CD4-positive, alpha-beta T cell (primary cell): ENCODE results near the gene MBD5. TPM values are rescaled to one million over a fixed set of nuclear protein-coding genes. Genes with fewer than 3 reads are reported as not detected.

Source experiments
- ATAC-seq: fragments of 200-7000 bp; cut with Tn5 transposase; one replicate; pipeline ENCODE4 v1.10.0; 2022; ENCODE audit warnings: mild to moderate bottlenecking; ENCODE audit not compliant: poor library complexity
- CTCF ChIA-PET: fragments of 350-600 bp; sonication (Branson Sonifier 250); formaldehyde crosslinking; loops from one replicate; lab custom pipeline; 2021; ENCODE audit warnings: antibody characterized with exemption, inconsistent platforms; lab: Charles Lee
- POLR2A ChIA-PET: fragments of 350-600 bp; sonication (Branson Sonifier 250); formaldehyde crosslinking; loops from one replicate; lab custom pipeline; 2021; ENCODE audit warnings: antibody characterized with exemption, inconsistent platforms; lab: Charles Lee
- DNase-seq, 14 experiments: peaks; one replicate each; pipeline ENCODE4 v3.0.0-alpha.2; 2013 to 2020; ENCODE audit warnings: mixed read lengths in 2 of 14
- H3K27ac ChIP-seq, 2 donors: one replicate each; pipeline versions ENCODE4 v1.5.1 to v1.7.0; 2013; ENCODE audit warnings: low read length in 2 of 2, low read depth in 1 of 2, mild to moderate bottlenecking in 1 of 2
- H3K27me3 ChIP-seq, 2 experiments: 1 replicate in 1 of 2; 2 replicates in 1 of 2; pipeline versions ENCODE4 v1.6.1 to v1.7.0; 2013; ENCODE audit warnings: low read length in 2 of 2, control low read depth in 1 of 2, mild to moderate bottlenecking in 1 of 2, moderate library complexity in 1 of 2; ENCODE audit not compliant: insufficient read depth in 2 of 2, control insufficient read depth in 1 of 2
- H3K36me3 ChIP-seq: one replicate; pipeline ENCODE4 v1.6.1; 2013; ENCODE audit warnings: low read length, control low read depth; ENCODE audit not compliant: insufficient read depth
- H3K4me1 ChIP-seq: one replicate; pipeline ENCODE4 v1.6.1; 2013; ENCODE audit warnings: low read length, control low read depth; ENCODE audit not compliant: insufficient read depth
- H3K4me3 ChIP-seq: one replicate; pipeline ENCODE4 v1.5.1; 2013; ENCODE audit warnings: mild to moderate bottlenecking, low read length, moderate library complexity
- H3K9me3 ChIP-seq, 2 experiments: 1 replicate in 1 of 2; 2 replicates in 1 of 2; pipeline versions ENCODE4 v1.6.1 to v1.7.0; 2013; ENCODE audit warnings: low read length in 2 of 2, mild to moderate bottlenecking in 2 of 2, control low read depth in 1 of 2, moderate library complexity in 1 of 2; ENCODE audit not compliant: control insufficient read depth in 1 of 2, insufficient read depth in 1 of 2
- H3K27ac Mint-ChIP-seq: one replicate; pipeline ENCODE4 v1.8.0; 2020; ENCODE audit warnings: mixed read lengths
- H3K27me3 Mint-ChIP-seq: one replicate; pipeline ENCODE4 v1.8.0; 2021; ENCODE audit warnings: mixed read lengths
- H3K36me3 Mint-ChIP-seq: one replicate; pipeline ENCODE4 v1.8.0; 2021; ENCODE audit warnings: low read depth, mixed read lengths
- H3K4me1 Mint-ChIP-seq: one replicate; pipeline ENCODE4 v1.8.0; 2021; ENCODE audit warnings: low read depth, mixed read lengths
- H3K4me3 Mint-ChIP-seq: one replicate; pipeline ENCODE4 v1.8.0; 2020; ENCODE audit warnings: mild to moderate bottlenecking, mixed read lengths
- H3K9me3 Mint-ChIP-seq: one replicate; pipeline ENCODE4 v1.8.0; 2020; ENCODE audit warnings: mixed read lengths
- CTCF ChIP-seq: fragments of 200-600 bp; IDR thresholded peaks from one replicate; pipeline ENCODE4 v1.8.0; 2022; ENCODE audit warnings: antibody characterized with exemption, mild to moderate bottlenecking
- intact Hi-C, 2 experiments: fragments of 100-400 bp; cut with DNase I in 1 of 2; cut with micrococcal nuclease in 1 of 2; formaldehyde crosslinking; loops; one replicate each; pipeline versions ENCODE4 v1.15.1 to v1.9.0; 2023 to 2025; cut with DNase I, micrococcal nuclease
- total RNA-seq, 174 experiments: library from RNA in 2 of 174; stranded (reverse) in 2 of 174; gene quantifications; one replicate each; pipeline ENCODE4 v1.2.3 and lab custom pipeline; 2021 to 2026

Gene MBD5
- total RNA-seq, 2 experiments from 2014 or later = 49.8 to 52.9 TPM

- H3K27ac ChIP-seq = no peak overlapping the region
- no peak for TF ChIP-seq CTCF
- Mint-ChIP-seq H3K9me3 (no peaks in the 10 kb centered on the region), H3K27ac (no peak overlapping the region), H3K36me3 (peaks cover 11% of the 10 kb centered on the region), H3K27me3 (no peaks in the 10 kb centered on the region), H3K4me3 (no peak overlapping the region), H3K4me1 (peaks cover 33% of the 10 kb centered on the region)
- no peak overlapping the region for H3K4me3 ChIP-seq
- peaks cover 5% of the 10 kb centered on the region for H3K36me3 ChIP-seq
- ChIA-PET POLR2A (no interaction called here), CTCF (no interaction called here)
- H3K27me3 ChIP-seq = no peaks in the 10 kb centered on the region
- ATAC-seq (no peak), DNase-seq (no peak)
- intact Hi-C loops = loop anchor here in 1 of 2 experiments (10.0 kb wide), 1 partner anchor 847 kb away; the partner anchor contains the start of gene KIF5C
- H3K4me1 ChIP-seq = peaks cover 3% of the 10 kb centered on the region
- H3K9me3 ChIP-seq = no peaks in the 10 kb centered on the region
These were observed 6.9 kb downstream of the MBD5 start for GRCh38 chr2:148027822-148028221.

GRCh38 chr2:148028781-148029180, 7.9 kb downstream of the MBD5 start:
- Mint-ChIP-seq H3K36me3 (peaks cover 9% of the 10 kb centered on the region), H3K4me1 (peaks cover 23% of the 10 kb centered on the region), H3K27ac (no peak overlapping the region), H3K9me3 (no peaks in the 10 kb centered on the region), H3K4me3 (no peak overlapping the region), H3K27me3 (no peaks in the 10 kb centered on the region)
- peaks cover 5% of the 10 kb centered on the region for H3K36me3 ChIP-seq
- H3K27ac ChIP-seq = no peak overlapping the region
- no peaks in the 10 kb centered on the region for H3K9me3 ChIP-seq
- ATAC-seq (no peak), DNase-seq (no peak)
- no peak for TF ChIP-seq CTCF
- intact Hi-C loops = loop anchor here in 1 of 2 experiments (10.0 kb wide), 1 partner anchor 846 kb away; the partner anchor contains the start of gene KIF5C
- no peaks in the 10 kb centered on the region for H3K27me3 ChIP-seq
- H3K4me1 ChIP-seq = peaks cover 2% of the 10 kb centered on the region
- H3K4me3 ChIP-seq = no peak overlapping the region
- POLR2A ChIA-PET = interaction anchor here (0.6 to 2.0 kb wide), 3 partner anchors 8 to 820 kb away, joined by 3 to 10 read pairs (median 3); partner anchors contain the start of genes MBD5 and ORC4
- CTCF ChIA-PET = interaction anchor here (0.8 kb wide), 1 partner anchor 8 kb away, joined by 3 read pairs; the partner anchor contains the start of genes MBD5 and ORC4

- TF ChIP-seq CTCF = no peak
- Histone ChIP-seq H3K4me1 (no peaks in the 10 kb centered on the region), H3K9me3 (no peaks in the 10 kb centered on the region), H3K4me3 (no peak overlapping the region), H3K27me3 (no peaks in the 10 kb centered on the region), H3K27ac (no peak overlapping the region), H3K36me3 (peaks cover 3% of the 10 kb centered on the region)
- no peak overlapping the region for H3K4me3 Mint-ChIP-seq
- H3K27ac Mint-ChIP-seq = no peak overlapping the region
- H3K36me3 Mint-ChIP-seq = peaks cover 7% of the 10 kb centered on the region
- no peaks in the 10 kb centered on the region for H3K9me3 Mint-ChIP-seq
- no peak for ATAC-seq
- ChIA-PET CTCF (interaction anchor here (1.2 kb wide), 1 partner anchor 9 kb away, joined by 3 read pairs; no protein-coding TSS in a partner anchor), POLR2A (interaction anchor here (1.0 to 2.3 kb wide), 2 partner anchors 10 to 497 kb away, joined by 3 to 8 read pairs; partner anchors contain the start of genes MBD5 and ORC4)
- no peak for DNase-seq
- intact Hi-C loops = no loop called here
- H3K4me1 Mint-ChIP-seq = peaks cover 15% of the 10 kb centered on the region
- no peaks in the 10 kb centered on the region for H3K27me3 Mint-ChIP-seq
These were observed 10.3 kb downstream of the MBD5 start for GRCh38 chr2:148031152-148031551.
